DND-41 (cell line): ENCODE results near the gene PTPRE.

ENCODE experiments used
- ATAC-seq: fragments of 200-7000 bp; cut with Tn5 transposase; 3 replicates; pipeline ENCODE4 v1.9.1; 2021; ENCODE audit warnings: low read depth; ENCODE audit not compliant: insufficient read depth
- DNase-seq: peaks from one replicate; pipeline ENCODE4 v3.0.0-alpha.2; 2020
- H2AFZ ChIP-seq: 2 replicates; pipeline ENCODE4 v1.6.0; 2012; ENCODE audit warnings: low read depth, low read length
- H3K27ac ChIP-seq: 2 replicates; pipeline ENCODE4 v1.5.1; 2012; ENCODE audit warnings: low read length, inconsistent platforms
- H3K27me3 ChIP-seq: fragments of 200-600 bp; sonication (generic); 2 replicates; pipeline ENCODE4 v1.6.0; 2012; ENCODE audit warnings: low read length, mild to moderate bottlenecking, inconsistent platforms; ENCODE audit not compliant: insufficient read depth, poor library complexity
- H3K36me3 ChIP-seq: 2 replicates; pipeline ENCODE4 v1.5.1; 2012; ENCODE audit warnings: low read length, inconsistent platforms; ENCODE audit not compliant: insufficient read depth
- H3K4me1 ChIP-seq: 2 replicates; pipeline ENCODE4 v1.5.1; 2012; ENCODE audit warnings: mild to moderate bottlenecking, low read length; ENCODE audit not compliant: insufficient read depth
- H3K4me2 ChIP-seq: 2 replicates; pipeline ENCODE4 v1.6.0; 2012; ENCODE audit warnings: mild to moderate bottlenecking, moderate library complexity, low read length, inconsistent platforms; ENCODE audit not compliant: insufficient read depth
- H3K4me3 ChIP-seq, 2 experiments: fragments of 200-600 bp in 1 of 2; shearing (Covaris generic) in 1 of 2; 2 replicates each; pipeline ENCODE4 v1.5.1; 2012 to 2016; ENCODE audit warnings: inconsistent platforms in 2 of 2, low read length in 2 of 2, mild to moderate bottlenecking in 2 of 2, low read depth in 1 of 2, moderate library complexity in 1 of 2
- H3K79me2 ChIP-seq: 2 replicates; pipeline ENCODE4 v1.6.0; 2012; ENCODE audit warnings: low read length, inconsistent platforms; ENCODE audit not compliant: insufficient read depth
- H3K9ac ChIP-seq: 2 replicates; pipeline ENCODE4 v1.6.0; 2012; ENCODE audit warnings: low read depth, mild to moderate bottlenecking, inconsistent platforms, low read length, moderate library complexity
- H3K9me3 ChIP-seq: 2 replicates; pipeline ENCODE4 v1.5.1; 2012; ENCODE audit warnings: low read length, moderate library complexity, mild to moderate bottlenecking, inconsistent platforms; ENCODE audit not compliant: insufficient read depth, severe bottlenecking
- H4K20me1 ChIP-seq: 2 replicates; pipeline ENCODE4 v1.6.0; 2012; ENCODE audit warnings: low read length; ENCODE audit not compliant: insufficient read depth
- CTCF ChIP-seq: IDR thresholded peaks from 2 replicates; pipeline ENCODE4 v1.5.1; 2012; ENCODE audit warnings: borderline replicate concordance, low read length, moderate library complexity, mild to moderate bottlenecking; ENCODE audit not compliant: poor library complexity, severe bottlenecking; ENCODE audit errors: extremely low read depth
- EZH2 ChIP-seq: IDR thresholded peaks from 3 replicates; pipeline ENCODE4 v1.6.1; 2012; ENCODE audit warnings: borderline replicate concordance, low read depth, mild to moderate bottlenecking, moderate library complexity, low read length, inconsistent platforms; ENCODE audit not compliant: severe bottlenecking

The PTPRE gene

GRCh38 chr10:128078136-128078969 is 171.4 kb downstream of the PTPRE start:
- Histone ChIP-seq H3K9me3 (no peaks in the 10 kb centered on the region), H3K79me2 (no peaks in the 10 kb centered on the region), H3K4me1 (peaks cover 8% of the 10 kb centered on the region), H3K4me2 (no peak overlapping the region), H3K9ac (no peak overlapping the region), H3K4me3 (no peak overlapping the region), H3K27me3 (no peaks in the 10 kb centered on the region), H2AFZ (no peak overlapping the region), H4K20me1 (no peaks in the 10 kb centered on the region), H3K27ac (no peak overlapping the region), H3K36me3 (peaks cover 42% of the 10 kb centered on the region)
- ATAC-seq (peak; percentile 84), DNase-seq (peak; percentile 63)
- TF ChIP-seq CTCF (peak; percentile 83), EZH2 (no peak)

GRCh38 chr10:128080231-128080630 is 173.3 kb downstream of the PTPRE start:
- Histone ChIP-seq H3K27ac (no peak overlapping the region), H3K4me3 (no peak overlapping the region), H2AFZ (no peak overlapping the region), H3K27me3 (no peaks in the 10 kb centered on the region), H3K79me2 (no peaks in the 10 kb centered on the region), H3K4me2 (no peak overlapping the region), H3K9me3 (no peaks in the 10 kb centered on the region), H3K9ac (no peak overlapping the region), H3K36me3 (peaks cover 33% of the 10 kb centered on the region), H4K20me1 (no peaks in the 10 kb centered on the region), H3K4me1 (no peaks in the 10 kb centered on the region)
- DNase-seq = no peak
- ATAC-seq = no peak
- no peak for TF ChIP-seq EZH2
- no peak for TF ChIP-seq CTCF

- H3K4me3 ChIP-seq = no peak overlapping the region
- H3K9ac ChIP-seq = no peak overlapping the region
- no peak overlapping the region for H3K27ac ChIP-seq
- no peaks in the 10 kb centered on the region for H3K4me1 ChIP-seq
- H3K79me2 ChIP-seq = no peaks in the 10 kb centered on the region
- H3K4me2 ChIP-seq = no peak overlapping the region
- DNase-seq = peak; percentile 2
- ATAC-seq = no peak
- H4K20me1 ChIP-seq = no peaks in the 10 kb centered on the region
- H3K36me3 ChIP-seq = peaks cover 33% of the 10 kb centered on the region
- no peak for TF ChIP-seq EZH2
- TF ChIP-seq CTCF = no peak
- no peaks in the 10 kb centered on the region for H3K27me3 ChIP-seq
- no peak overlapping the region for H2AFZ ChIP-seq
- no peaks in the 10 kb centered on the region for H3K9me3 ChIP-seq
These were observed 173.7 kb downstream of the PTPRE start for GRCh38 chr10:128080641-128081040.
